HG02943 (cell line): Measurements from ENCODE around the gene BAIAP2L2.

Source experiments
- ATAC-seq: cut with Tn5 transposase; IDR thresholded peaks from one replicate; pipeline ENCODE4 v1.9.1; 2021; ENCODE audit warnings: mild to moderate bottlenecking, low read depth, moderate library complexity; ENCODE audit not compliant: unreplicated experiment

The BAIAP2L2 gene

DNA sequence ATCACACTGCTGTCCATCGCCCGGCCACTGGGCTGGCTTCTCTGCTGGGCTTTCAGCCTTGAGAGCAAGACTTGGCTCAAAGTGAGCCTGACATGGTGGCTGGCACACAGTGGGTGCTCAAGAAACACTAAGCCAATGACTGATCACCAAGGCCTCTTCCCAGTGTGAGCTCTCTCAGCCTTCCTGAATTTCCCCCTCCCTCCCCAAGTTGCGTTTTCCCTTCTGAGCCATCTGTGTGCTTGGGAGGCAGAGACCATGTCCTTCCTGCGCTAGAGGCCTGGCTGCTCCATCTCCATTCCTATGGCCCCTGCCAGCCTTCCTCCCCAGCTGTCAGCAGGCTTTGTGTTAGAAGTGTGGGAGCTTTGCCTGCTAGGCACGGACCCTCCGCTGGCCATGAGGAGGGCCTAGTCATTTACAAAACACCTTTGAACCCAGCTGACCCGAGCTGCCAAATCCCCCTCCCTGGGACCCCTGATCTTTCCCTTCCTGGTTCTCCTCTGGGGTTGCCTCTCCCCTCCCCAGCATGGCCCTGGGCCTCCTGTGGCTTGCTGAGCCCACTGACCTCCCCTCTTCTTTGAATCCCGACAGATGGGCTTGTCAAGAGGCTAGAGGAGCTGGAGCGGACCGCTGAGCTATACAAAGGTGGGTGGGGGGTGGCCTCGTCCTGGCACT lies 40.1 kb downstream of the BAIAP2L2 start:
- no peak for ATAC-seq

DNA sequence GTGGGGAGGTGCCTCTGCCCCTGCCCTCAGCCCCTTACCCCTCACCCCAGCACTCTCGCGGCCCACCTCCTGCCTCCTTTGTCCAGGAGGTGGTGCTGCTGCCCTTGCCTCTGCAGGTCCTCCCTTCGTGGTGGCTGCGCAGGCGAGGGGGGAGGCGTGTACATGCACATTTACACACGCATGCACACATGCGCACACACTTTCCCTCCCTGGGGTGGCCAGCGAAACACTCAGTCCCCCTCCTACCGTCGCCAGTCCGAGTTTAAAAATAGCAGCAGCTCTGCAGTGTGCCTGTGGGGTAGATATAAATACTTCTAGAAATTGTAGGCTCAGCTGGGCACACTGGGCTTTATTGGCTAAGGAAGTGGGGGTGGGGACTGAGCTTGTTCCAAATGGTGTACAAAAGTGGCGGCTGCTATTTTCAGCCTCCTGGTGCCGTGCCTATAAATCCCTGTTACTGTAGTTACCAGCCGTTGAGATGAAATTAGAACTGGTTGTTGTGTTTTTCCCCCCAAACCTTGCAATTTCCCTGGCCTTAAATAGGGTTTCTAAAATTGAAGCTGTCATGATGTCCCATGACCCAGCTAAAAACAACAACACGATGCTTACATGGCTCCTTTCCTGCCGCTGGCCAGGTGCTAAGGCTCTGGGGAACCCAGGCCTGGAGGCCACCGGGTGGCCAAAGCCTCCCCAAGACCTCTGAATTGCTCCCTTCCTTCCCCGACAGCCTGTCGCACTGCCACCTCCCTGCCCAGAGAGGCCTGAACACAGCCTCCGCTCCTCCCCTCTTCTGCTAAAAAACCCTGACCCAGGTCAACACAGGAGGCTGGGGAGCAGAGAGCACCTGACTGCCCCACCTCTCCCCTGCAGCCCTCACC lies 40.9 kb downstream of the BAIAP2L2 start:
- ATAC-seq = no peak

GRCh38 chr22:38068641-38069371 lies 41.7 kb downstream of the BAIAP2L2 start:
- no peak for ATAC-seq

GRCh38 chr22:38067761-38068360 lies 42.6 kb downstream of the BAIAP2L2 start:
- ATAC-seq = no peak

- ATAC-seq = no peak
Measured at GRCh38 chr22:38067028-38067415, 43.5 kb downstream of the BAIAP2L2 start.

DNA sequence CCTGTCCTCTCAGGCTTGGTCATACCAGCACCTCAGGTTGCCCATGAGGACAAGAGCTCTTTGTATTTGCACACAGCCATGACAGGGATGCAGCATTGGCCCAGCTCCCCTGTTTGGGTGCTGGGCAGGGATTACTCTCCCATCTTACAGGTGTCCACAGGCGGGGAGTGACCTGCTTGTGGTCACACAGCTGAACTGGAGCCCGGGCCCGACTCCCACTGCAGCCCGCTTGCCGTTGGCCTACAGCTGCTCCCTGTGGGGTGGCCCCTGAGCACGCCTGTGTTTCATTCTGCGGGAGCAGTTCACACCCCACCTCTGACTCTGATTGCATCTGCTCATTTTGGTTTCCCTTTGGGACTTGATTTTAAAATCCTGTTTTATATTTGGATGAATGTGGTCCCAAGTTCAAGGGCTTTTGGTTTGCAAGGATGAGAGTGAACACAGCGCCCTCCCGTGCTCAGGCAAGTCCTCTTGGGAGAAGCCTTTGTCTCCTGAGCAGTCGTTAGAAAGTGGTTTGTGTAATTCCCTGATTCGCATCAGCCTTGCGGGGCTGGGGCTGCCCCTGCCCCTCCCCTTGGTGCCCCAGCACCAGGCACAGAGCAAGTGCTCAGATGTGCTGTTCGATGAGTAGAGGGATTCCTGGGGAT lies 44.0 kb downstream of the BAIAP2L2 start:
- ATAC-seq = no peak

- no peak for ATAC-seq
Measured at GRCh38 chr22:38065539-38065938, 44.9 kb downstream of the BAIAP2L2 start.

DNA sequence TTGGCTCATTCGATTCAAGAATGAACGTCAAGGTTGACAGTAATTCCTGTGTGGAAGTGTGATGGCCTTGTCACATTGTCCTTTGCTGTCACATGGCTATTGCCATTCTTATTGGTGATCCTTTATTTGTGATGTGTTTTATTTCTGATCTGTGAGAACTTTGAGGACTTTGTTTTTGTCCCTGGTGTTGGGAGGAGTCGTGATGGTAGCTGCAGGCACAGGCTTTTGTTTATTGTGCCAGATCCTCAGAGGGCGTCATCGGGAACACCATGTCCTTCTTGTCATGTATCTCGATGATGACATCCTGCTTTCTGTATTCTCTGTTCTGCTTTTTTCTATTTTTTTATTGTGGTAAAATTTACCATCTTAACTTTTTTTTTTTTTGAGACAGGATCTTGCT lies 47.7 kb downstream of the BAIAP2L2 start:
- ATAC-seq = no peak

DNA sequence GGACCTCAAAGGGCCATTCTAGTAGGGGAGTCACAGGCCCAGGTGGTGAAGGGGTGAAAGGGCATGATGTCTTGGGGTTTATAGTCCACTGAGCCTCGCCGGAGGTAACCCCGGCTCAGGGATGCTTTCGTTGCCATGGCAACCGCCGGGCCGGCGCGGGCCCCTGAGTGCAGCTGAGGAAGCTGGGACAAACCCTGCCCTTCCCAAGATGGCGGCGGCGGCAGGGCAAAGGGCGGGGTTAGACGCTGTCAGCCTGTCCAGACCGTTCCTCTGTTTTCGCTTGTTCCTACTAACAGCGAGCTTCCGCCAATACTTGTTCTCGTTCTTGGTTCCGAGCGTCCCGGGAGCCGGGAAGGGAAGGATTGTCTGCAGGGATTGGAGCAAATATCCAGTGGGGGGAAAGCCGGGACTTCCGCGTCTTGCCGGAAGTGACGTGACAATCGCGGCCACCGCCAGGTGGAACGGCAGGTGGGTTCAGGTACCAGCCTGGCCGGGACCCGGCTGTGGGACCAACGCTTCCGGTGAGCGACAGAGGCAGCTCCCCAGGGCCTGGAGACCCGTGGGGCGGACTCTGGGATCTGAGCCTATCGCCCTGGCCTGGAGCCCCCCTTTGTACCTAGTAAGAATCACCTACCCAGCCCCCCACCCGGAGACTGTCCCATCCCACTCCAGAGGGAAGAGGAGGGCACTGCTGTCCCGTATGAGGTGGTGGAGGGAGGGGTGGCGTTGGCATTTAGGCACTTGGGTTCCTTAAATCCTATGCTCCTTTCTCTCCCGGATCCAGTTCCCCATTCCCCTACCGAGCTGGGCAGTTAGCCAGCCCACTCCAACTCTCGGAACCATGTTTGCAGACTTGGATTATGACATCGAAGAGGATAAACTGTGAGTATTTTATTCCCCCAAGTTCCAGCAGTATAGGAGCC lies 53.3 kb downstream of the BAIAP2L2 start, which contains the start of gene PICK1:
Gene PICK1, plus strand, starts transcription at position 436 of the 923 bp plus-strand sequence. Its CDS starts 406 bp downstream, at position 842.
- no peak for ATAC-seq

GRCh38 chr22:38051900-38052862 lies 58.3 kb downstream of the BAIAP2L2 start:
- no peak for ATAC-seq

GRCh38 chr22:38051261-38051660 lies 59.2 kb downstream of the BAIAP2L2 start:
- no peak for ATAC-seq

DNA sequence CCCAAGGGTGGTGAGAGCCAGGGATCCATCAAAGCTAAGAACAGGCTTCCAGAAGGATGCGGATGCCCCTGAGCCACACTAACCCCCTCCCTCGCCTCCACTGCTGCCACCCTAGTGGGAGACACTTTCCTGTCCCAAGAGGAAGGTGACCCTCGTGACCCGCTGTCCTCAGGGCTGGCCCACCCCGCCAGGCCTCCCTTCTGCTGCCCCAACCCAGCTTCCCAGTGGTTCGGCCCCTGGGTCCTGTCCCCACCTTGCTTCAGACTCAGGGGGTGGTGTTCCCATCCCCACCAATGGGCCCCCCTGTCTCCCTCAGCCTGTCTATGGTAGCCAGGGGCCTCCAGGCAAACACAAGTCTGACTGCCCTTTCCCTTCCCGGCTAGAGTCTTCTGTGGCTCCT lies 59.8 kb downstream of the BAIAP2L2 start:
- no peak for ATAC-seq

- no peak for ATAC-seq
Measured at GRCh38 chr22:38049812-38050619, 60.5 kb downstream of the BAIAP2L2 start.

- no peak for ATAC-seq
Measured at GRCh38 chr22:38046070-38046748, 64.3 kb downstream of the BAIAP2L2 start.

DNA sequence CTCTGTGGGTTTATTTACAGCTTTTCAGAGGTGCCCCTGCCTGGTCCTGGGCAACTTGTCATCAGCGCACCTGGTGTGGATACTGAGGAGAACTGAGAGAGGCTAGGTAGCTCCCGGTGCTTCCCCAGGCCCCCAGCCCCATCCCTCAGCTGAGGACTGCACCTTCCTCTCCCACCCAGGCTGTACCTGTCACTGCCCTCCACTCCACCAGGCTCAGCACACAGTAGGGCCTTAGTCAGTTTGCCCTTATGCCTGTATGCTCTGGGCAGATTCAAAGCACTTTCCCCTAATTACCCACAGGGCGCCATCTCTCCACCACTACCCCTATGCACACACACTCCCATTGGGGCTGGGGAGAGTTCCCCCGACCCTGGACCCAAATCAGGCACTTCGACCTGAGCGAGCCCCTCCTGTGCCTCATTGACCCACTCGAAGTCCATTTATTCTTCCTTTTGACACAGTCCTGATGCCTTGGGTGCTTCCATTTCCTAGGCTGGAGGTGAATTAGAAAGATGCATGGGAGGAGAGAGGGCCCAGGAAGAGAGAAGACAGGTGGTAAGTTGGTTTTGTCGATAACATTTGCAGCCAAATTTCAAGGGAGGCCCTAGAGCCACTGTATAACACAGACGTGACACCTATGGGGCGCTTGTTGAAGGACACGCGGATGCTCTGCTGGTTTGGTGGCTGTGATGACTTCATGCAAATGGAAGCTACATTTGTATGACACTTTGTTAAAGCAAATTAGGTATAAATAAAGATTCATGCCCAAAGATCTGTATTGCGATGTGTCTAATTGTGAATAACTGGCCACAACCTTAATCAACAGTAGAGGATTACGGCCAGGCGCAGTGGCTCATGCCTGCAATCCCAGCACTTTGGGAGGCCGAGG lies 67.1 kb downstream of the BAIAP2L2 start:
- no peak for ATAC-seq

DNA sequence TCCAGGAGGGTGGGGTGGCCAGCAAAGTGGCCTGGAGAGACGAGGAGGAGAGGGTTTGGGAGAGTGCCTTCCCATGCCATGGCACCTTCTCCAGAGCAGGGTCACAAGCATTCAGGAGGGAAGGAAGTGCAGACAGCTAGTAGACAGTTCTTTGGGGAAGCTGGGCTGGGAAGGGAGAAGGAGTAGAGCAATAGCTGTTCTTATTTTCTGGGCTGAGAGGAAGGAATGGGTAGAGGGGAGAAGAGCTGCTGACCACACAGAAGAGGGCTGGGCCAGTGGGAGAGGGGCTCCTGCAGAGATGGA lies 68.0 kb downstream of the BAIAP2L2 start:
- ATAC-seq = no peak
